Activated CD4-positive, alpha-beta T cell treated with anti-CD3 and anti-CD28 coated beads, Interleukin-2, amount 50 U/mL, for 16 hours (primary cell): Measurements from ENCODE around the gene RIN3.

Source experiments
- DNase-seq: peaks from one replicate; pipeline ENCODE4 v3.0.0-alpha.2; 2020

The RIN3 gene

GRCh38 chr14:92578511-92578910 lies 64.9 kb downstream of the RIN3 start:
- no peak for DNase-seq

GRCh38 chr14:92579244-92579936 lies 65.8 kb downstream of the RIN3 start:
- no peak for DNase-seq

GRCh38 chr14:92581206-92581605 lies 67.6 kb downstream of the RIN3 start:
- DNase-seq: no peak

- DNase-seq: no peak
Observed at GRCh38 chr14:92581966-92582566, 68.5 kb downstream of the RIN3 start.

GRCh38 chr14:92582706-92583452 lies 69.3 kb downstream of the RIN3 start:
- DNase-seq: peak; percentile 54

- DNase-seq: no peak
Observed at GRCh38 chr14:92584220-92584619, 70.6 kb downstream of the RIN3 start.

GRCh38 chr14:92584816-92585215 lies 71.2 kb downstream of the RIN3 start:
- DNase-seq: no peak

- DNase-seq: peak; percentile 80
Observed at GRCh38 chr14:92585981-92586937, 72.7 kb downstream of the RIN3 start.

- DNase-seq: no peak
Observed at GRCh38 chr14:92586963-92587699, 73.5 kb downstream of the RIN3 start.

GRCh38 chr14:92587700-92588085 lies 74.1 kb downstream of the RIN3 start:
- DNase-seq: no peak

- DNase-seq: no peak
Observed at GRCh38 chr14:92589213-92589852, 75.8 kb downstream of the RIN3 start.

- no peak for DNase-seq
Observed at GRCh38 chr14:92590176-92590575, 76.6 kb downstream of the RIN3 start.

- DNase-seq: no peak
Observed at GRCh38 chr14:92590941-92591340, 77.4 kb downstream of the RIN3 start.

- DNase-seq: no peak
Observed at GRCh38 chr14:92591346-92591745, 77.8 kb downstream of the RIN3 start.

- DNase-seq: no peak
Observed at GRCh38 chr14:92595267-92595666, 81.7 kb downstream of the RIN3 start.

GRCh38 chr14:92596331-92596907 lies 82.8 kb downstream of the RIN3 start:
- no peak for DNase-seq

GRCh38 chr14:92597906-92598905 lies 84.6 kb downstream of the RIN3 start:
- no peak for DNase-seq

GRCh38 chr14:92599811-92600210 lies 86.2 kb downstream of the RIN3 start:
- no peak for DNase-seq

- DNase-seq: no peak
Observed at GRCh38 chr14:92600318-92601053, 86.9 kb downstream of the RIN3 start.
